NCI-H526 (cell line): Measurements from ENCODE around the gene AKAP8L.
"Not testable (repeated sequence)": the region's sequence is repeated elsewhere in the genome, so short reads cannot be mapped to it uniquely, and the experiment has no call there.

ENCODE experiments used
- DNase-seq, 2 experiments: peaks; one replicate each; lab custom pipeline; 2025; lab: John Stamatoyannopoulos, UW

AKAP8L gene

DNA sequence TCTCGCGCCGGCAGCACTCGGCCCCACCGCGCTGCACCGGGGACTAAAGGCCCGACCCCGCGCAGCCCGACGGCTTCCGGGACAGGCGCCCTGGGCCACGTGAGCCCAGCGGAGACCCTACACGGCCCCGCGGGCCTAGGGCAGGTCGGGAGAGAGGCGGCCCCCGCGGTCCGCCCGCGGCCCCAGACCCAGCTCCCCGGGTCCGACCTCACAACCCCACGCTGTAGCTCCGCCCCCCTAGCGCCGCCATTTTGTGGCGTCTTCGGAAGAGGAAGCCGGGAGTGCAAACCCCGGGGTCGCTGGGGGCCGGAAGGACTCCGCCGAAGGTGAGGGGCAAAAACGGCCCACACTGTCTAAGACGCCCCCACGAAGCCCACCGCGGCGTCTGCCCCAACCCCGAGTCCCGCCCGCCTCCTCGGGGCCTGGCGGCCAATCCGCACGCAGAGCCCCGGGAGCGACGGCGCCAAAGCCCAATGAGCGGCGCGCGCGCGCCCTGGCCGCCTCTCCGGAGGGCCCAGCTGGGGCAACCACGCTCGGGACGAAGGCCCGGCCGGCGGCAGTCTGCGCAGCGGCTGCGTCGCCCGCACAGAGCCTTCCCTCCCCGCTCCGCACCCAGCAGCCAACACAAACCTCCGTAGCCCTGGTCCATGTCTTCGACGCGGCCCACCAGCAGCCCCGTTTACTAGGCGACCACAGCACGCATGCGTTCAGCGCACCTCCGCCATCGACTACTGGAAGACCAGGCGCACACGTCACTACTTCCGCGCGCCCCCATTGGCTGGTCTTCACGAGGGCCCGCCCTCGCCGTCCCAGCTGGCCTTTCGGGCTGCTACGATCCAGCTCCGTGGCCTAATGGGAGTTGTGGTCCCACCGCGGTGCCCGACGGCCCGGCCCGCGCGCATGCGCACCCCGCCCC lies 39.4 kb downstream of the AKAP8L start, which contains the start of gene AKAP8:
AKAP8 (minus strand) TSS at position 705 of the 916 bp plus-strand sequence; CDS start at position 649, 56 bp downstream.
- DNase-seq, result peak; percentile 89 to 95

DNA sequence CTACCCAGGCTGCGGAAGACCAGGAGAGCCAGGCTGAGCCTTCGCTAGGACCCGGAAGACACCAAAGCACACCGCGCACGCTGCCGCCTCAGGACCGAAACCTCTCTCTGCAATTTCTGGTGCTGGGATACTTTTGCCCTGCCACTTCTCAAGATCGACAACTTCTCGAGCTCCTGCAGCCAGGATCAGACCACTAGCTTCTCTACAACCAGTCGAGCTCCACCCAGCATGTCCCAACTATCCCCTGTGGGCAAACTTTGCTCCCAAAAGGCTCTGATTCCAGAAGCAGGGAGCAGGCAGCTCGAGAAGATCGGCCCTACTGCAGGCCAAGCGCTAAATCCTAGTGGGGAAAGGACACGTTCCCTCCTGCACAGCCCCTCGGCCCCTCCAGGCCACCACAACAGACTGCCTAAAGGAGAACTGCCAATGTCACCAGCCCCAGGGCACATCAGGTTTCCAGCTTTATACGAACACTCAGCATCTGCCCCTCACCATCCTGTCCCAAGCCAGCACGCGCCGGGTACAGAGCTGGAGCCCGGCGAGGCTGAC lies 40.2 kb downstream of the AKAP8L start:
- peak in 1 of 2 experiments; percentile 37 for DNase-seq

DNA sequence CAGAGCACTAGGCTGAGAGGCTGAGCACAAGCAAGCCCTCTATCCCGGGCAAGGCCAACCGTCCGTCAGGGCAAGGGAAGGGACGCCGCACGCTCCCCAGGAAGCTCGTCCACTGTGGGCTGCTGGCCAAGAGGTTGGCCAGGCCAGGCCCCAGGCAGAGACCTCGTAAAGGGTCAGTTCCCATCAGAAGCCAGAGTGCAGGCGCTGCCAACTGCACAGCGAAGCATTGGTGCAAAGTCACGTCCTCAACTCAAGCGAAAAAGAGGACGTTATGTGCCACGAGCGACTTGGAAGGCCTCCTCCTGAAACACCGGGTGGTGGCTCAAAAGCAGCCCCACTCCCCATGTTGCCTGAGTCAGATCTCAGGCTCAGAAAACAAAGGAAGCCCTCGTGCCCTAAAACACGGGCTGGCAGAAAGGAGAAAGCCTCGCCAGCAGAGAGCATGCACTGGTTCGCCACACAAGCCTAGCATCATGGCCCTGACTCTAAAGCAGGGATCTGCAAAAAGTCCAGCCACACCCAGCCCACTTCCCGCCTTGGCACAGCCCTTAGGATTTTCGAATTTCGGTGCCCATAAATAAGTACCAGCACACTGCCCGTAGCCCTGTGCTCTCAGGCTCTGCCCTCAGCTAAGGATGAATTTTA lies 43.9 kb downstream of the AKAP8L start:
- no peak for DNase-seq

DNA sequence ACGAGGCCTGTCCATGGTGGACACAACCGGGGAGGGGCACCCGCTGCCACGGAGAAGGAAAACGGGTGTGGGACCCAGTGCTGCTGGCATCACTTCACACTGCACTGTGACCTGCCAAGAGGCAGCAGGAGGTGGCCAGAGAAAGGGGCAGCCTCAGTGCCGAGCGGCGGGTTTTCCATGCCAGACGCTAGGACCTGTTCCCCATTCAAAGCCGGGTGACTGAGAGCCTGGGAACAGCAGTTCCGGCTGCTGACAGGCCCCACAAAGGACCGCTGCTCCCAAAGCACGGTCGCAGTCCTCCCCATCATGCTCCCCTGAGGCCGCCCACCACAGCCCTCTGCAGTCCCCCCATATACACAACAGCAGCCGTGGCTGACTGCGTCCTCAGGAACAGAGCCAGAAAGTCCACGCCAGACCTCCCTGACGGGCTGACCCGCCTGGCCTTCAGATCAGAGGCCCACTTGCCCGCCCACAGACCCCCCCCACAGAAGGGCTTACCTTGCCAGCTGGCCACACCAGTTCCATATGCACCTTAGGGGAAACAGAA lies 44.6 kb downstream of the AKAP8L start:
- DNase-seq, result no peak

DNA sequence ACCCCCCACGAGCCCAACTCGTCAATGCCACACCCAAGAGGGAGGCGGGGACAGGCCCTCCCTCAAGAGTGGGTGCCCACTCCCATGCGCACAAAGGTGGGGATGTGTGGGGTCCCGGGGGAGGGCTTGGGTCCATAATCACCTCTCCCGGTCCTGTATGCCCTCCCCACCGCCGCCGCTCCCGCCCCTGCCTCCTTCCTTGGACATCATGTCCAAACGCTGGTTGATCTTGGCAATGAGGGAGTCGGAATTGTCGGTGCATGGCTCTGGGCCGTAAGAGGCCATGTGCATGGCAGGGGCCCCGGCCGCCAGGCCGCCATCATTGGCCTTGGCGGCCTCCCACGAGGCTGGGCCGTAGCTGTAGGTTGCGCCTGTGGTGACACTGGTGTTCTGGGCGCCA lies 45.1 kb downstream of the AKAP8L start:
- DNase-seq, result no peak

DNA sequence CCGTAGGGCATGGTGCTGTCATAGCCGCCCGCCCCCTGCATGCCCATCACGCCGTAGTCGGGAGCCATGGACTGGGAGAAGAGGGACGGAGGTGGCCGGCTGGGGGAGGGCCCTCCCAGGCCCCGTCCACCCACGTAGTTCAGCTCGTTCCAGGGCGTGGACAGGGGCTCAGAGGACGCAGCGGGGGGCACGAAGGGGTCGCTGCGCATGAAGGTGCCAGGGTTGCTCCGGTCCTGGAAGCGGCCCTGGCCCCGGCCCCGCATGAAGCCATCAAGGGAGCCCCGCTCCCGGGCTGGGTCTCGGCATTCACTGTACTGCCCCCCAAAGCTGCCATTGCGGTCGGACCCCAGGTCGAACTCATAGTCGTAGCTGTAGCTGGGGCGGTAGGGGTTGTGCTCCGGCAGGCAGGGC lies 45.9 kb downstream of the AKAP8L start:
- no peak for DNase-seq

DNA sequence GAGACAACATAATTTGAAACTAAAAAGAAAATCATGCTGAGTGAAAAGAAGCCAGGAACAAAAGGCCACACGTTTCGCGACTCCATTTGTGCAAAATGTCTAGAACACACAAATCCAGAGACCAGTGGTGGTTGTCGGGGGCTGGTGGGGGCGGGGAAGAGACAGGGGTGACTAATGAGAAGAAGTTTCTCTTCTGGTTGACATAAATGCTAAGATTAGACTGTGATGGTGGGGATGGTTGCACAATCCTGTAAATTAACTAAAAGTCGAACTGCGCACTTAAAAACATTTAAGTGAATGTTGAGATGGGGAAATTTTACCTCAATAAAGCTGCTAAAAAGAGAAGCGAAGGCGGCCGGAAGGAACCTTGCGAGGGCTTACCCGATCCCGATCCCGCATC lies 46.3 kb downstream of the AKAP8L start:
- DNase-seq, result no peak

DNA sequence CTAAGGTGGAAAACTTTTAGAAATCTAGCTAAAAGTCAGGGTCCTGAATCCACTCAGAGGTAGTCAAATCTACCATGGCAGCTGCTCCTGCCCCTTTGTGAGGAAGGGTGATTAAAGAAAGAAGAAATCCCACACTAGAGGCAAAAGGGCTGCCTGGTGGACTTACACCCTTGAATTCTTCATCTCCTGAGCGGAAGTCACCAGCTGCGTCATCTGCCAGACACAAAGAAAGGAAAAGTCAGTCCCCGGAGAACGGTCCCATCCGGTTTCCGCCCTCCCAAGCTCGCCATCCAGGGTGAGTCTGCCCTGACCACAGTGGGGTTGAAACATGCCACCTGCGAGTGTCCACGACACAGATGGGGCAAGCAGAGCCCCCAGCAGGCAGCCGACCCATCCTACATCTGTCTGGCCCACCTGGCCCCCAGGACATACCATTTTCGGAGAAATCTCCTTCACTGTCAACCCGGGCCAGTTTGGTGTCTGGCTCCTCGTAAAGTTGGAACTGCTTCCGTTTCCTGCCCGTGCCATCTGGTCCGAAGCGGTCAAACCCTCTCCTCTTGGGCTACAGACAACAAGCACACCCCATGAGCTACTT lies 46.9 kb downstream of the AKAP8L start:
- DNase-seq, result no peak

DNA sequence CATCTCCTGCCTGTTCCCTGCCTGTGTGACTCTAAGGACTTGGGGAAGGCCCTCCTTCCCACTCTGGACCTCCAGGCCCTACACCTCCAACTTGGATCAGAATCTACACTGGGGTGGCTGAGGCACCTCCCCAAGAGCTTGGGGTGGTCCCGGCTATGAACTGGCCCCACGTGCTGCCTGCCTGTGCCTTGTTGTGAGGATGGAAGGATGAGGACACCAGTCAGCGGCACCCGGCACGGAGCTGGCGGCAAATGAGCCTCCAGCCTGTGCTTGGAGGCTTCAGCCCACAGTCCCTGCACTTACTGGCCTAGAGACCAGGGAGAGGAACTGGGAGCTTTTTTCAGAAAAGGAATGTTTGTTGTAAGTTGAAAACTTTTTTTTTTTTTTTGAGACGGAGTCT lies 47.7 kb downstream of the AKAP8L start:
- DNase-seq, result no peak

DNA sequence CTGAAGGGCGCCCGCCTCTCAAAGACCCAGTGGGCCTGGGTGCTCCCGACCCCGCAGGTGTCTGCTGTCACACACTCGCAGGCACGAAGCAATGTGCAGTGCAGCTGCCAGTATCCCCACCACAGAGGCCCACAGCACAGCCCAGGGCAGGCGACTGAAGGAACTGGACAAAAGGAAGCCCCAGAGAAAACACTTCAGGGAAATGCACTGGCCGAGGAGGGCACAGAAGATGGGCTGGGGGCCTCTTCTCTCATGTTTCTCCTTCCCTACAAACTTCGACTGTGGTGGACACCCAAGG lies 49.2 kb downstream of the AKAP8L start:
- DNase-seq, result no peak

DNA sequence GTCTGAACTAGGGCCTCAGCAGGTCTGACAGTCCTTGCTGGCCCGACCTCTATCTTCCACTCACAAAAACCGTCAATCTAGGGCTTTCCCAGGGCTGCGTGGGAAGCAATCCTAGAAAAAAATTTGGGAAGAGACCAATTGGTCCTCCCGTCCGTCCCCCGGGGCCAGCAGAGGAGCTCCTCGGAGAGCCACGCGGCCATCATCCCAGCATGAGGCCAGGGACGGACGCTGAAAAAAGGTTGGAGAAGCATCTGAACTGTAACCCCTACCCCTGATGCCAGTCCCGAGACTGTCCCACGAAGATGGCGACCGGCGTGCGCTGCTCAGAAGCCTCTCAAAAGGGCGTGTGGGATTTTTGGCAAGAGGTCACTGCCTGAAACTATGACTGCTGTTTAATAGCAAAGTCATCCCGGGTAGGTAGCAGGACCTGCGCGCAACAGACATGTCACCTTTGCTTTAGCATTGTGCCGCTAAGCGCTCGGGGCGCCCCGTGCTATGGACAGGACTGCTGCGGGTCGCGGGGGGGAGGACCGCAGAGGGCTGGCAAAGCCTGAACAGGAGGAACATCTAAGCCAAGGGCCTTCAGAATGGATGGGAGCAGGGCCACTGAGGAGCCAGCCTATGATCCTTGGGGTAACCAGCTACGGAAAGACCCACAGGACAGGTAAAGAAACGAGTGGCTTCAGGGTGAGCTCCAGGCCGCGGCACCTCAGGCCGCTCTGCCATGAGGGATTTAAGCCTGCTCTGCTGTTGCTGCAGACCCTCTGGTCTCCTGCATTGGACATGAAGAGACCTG lies 49.8 kb downstream of the AKAP8L start:
- DNase-seq, result no peak

DNA sequence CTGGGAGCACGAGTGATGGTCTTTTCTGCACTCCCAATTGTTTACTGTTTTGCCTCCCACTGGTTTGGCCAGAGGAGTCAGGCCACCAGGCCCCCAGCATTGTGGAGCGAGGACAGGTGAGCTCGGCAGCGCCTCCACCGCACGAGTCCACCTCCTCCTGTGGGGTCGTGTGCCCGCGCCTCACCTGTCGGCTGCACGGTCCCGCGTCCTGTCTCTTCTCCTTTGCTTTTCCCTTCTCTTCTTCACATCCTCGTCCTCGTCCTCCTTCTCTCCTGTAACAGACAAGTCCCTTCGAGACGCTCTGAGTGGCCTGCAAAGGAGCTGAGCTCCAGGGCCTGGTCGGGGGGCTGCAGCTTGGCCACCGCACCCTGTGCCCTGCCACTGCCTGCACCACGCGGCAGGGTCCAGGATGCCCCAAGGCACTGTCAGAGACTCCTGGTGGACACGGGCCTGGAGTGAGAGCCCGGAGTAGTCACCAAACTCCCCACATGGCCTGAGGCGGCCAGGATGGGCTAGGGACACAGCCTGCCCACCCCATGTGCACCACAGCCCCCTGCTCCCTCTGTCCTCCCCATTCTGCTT lies 50.6 kb downstream of the AKAP8L start:
- DNase-seq, result no peak

DNA sequence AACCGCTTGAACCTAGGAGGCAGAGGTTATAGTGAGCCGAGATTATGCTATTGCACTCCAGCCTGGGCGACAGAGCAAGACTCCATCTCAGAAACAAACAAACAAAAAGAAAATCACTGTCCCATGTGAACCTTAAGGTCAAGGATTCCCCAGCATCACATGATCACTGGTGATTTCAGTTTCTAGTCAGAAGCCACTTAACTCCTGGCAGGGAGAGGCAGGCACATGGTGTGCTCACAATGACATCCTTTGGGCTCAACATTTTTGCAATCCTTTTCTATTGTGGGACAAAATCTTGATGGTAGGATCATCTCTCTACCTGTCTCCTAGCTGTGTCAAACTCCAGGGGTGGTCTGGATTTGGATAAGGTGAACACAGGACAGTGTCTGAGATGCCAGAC lies 51.3 kb downstream of the AKAP8L start:
- no peak for DNase-seq

DNA sequence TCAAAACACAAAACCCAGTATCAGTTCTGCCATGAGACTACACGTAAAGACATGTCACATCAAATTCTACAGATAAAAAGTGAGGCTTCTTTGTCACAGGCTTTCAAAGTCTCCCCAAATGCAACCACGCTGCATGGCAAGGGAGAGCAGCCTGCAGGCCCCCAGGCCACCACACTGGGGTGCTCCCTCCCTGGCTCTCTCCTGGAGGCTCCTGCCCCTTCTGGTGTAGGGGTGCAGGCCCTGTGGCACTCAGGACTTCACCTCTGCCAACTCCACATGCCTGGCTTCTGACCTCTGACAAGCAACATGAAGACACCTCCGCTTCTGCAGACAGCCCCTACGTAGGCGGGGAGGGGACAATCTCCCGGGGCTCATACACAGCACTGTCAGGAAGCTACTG lies 53.5 kb downstream of the AKAP8L start:
- no peak for DNase-seq

DNA sequence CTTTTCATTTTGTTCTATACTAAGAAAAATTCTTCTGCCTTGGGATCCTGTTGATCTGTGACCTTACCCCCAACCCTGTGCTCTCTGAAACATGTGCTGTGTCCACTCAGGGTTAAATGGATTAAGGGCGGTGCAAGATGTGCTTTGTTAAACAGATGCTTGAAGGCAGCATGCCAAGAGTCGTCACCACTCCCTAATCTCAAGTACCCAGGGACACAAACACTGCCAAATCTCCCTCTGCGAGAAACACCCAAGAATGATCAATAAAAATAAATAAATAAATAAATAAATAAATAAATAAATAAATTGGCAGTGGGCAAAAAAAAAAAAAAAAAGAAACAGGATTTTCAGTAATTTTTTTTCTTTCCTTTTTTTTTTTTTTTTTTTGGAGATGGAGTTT lies 55.0 kb downstream of the AKAP8L start:
- DNase-seq, result not testable (repeated sequence)

DNA sequence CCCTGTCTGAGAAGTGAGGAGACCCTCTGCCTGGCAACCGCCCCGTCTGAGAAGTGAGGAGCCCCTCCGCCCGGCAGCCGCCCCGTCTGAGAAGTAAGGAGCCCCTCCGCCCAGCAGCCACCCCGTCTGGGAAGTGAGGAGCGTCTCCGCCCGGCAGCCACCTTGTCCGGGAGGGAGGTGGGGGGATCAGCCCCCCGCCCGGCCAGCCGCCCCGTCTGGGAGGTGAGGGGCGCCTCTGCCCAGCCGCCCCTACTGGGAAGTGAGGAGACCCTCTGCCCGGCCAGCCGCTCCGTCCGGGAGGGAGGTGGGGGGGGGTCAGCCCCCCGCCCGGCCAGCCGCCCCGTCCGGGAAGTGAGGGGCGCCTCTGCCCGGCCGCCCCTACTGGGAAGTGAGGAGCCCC lies 55.7 kb downstream of the AKAP8L start:
- not testable (repeated sequence) for DNase-seq

DNA sequence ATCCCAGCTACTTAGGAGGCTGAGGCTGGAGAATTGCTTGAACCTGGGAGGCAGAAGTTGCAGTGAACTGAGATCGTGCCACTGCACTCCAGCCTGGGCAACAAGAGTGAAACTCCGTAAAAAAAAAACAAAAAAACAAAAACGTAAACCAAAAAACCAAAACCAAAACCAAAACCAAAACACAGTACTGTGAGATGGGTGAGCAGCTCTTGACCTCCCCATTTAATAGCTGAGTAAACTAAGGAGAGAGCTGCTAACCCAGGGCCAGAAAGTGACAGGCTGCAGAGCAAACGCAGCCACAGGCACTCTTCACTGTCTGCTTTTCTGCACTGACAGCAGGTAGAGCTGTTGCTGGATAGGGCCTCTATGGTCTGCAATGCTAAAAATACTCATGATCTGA lies 58.8 kb downstream of the AKAP8L start:
- not testable (repeated sequence) for DNase-seq

DNA sequence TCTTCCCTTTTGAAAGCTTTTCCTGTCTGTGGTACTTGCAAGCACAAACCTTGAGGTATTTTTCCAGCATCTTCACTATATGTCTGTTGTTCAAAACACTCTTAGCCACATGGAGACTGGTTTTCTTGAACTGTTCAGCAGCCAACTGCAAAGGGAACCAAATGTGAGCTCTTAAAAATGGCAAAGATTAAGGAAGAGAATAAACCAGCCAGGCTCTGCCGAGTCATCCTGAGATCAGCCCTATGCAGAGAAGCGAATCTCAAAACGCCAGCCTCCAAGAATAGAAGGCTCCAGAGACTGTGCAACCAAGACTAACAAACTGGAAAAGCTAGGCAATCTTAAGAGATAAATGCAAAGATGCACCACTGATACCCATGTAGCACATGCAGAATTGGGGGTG lies 59.9 kb downstream of the AKAP8L start:
- no peak for DNase-seq

DNA sequence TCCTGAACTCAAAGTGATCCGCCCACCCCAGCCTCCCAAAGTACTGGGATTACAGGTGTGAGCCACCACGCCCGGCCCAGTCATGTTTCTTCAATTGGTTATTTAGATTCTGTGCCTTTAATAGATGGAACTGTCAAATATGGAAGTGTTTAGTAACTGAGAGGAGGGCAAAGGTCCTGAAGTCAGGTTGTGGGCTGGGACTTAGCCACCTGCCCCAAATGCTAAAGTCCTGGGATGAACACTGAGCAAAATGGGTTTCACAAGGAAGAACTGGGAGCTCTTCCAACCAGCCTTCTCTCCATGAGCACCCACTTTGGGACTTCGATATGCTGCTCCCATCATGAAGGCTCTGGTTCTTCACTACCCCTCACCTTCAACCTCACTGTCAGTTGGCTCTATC lies 60.9 kb downstream of the AKAP8L start:
- no peak for DNase-seq

DNA sequence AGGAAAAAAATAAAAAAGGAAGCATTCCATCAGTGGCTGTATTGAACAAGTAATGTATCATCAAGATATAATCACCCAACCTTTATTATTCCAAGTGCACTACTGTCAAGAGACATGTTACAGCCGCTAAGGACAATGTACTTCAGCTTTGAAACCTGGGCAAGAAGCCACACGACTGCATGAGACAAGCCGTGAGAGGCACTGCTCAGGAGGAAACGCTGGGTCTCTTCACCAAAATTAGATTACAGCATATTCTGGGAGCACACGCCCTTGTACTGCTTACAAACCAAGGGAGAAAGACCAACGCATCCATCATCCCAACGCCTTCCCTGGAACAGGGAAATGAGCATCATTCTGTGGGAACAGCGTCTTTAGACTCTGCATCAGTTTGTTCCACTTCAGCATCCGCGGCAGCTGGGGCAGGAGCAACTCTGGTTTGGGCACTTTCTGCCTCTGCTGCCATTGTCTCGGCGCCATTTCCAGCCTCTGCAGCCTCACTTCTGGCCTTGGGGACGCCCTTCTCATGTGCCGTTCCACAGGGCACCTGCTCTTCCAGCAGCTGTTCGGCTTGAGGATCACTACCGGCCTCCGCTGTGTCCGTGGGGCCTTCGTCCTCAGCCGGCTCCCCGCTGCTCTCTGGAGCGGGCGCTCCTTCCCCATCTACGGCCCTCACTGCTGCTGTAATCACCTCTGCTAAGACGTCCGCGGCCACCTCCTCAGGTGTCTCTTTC lies 64.1 kb downstream of the AKAP8L start:
- no peak for DNase-seq

DNA sequence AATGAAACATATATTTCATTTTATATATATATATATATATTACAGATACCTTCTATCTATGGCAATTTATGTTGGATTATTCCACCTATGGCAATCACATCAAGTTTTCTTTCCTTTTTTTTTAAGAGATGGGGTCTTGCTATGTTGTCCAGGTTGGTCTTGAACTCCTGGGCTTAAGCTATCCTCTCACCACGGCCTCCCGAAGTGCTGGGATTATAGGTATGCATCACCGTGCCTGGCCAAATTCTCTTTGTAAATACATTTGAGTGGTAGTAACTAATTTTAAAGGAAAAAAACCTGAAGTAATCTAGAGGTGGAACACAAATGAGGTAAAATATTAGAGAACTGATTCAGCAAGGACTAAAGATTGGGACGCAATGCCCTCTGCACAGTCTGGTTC lies 64.9 kb downstream of the AKAP8L start:
- DNase-seq, result no peak
